ENCODE results near the gene ZC3H4. TPM values are rescaled to one million over a fixed set of nuclear protein-coding genes. Genes with fewer than 3 reads are reported as not detected.

Gene ZC3H4
- total and polyA plus RNA-seq, 2 of the 8 experiments (the other 6 are each of a cell fraction or from before 2014, with no cell fraction given), result 6.6 to 92.0 TPM

DNA sequence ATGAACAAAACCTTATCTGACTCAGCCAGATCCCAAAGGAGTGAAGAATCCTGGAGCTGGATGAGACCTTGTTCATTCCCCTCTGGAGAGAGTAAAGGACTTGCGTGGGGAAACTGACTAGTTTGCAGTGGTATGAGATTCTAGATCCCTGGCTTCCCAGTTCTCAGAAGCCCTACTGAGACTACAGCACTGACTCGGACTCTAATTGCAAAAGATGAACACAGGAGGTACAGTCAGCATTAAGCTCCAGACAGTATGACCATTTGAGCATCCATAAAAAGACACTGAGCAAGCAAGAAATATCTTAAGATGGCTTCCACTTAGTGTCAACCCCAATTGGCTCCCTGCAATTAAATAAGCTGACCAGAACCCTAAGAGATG, 6.8 kb downstream of the ZC3H4 start (continued):
- TF ChIP-seq KDM1A (IDR thresholded peaks at IDR 0.05; ENCODE audit: borderline replicate concordance, low read length) (no peak), ATF3 (IDR thresholded peaks at IDR 0.05; ENCODE audit: insufficient read depth, low read depth, low read length) (no peak), CTBP2 (IDR thresholded peaks at IDR 0.05; ENCODE audit: borderline replicate concordance, insufficient read depth, insufficient read length, low read length) (no peak)
